ENCODE data around the gene PCK2. TPM values are rescaled to one million over a fixed set of nuclear protein-coding genes. Genes with fewer than 3 reads are reported as not detected.

PCK2 gene
- total RNA-seq, 2 experiments from 2014 or later: 90.3 to 93.1 TPM

- no peaks in the 10 kb centered on the region for H3K27me3 Mint-ChIP-seq
- DNase-seq: no peak
- H3K27ac Mint-ChIP-seq: no peak within 1 kb of the TSS
- POLR2A ChIA-PET: interaction anchor here (1.3 to 2.4 kb wide), 2 partner anchors 8 to 16 kb away, joined by 5 to 13 read pairs; partner anchors contain the start of genes DCAF11 and NRL
- CTCF ChIA-PET: interaction anchor here (0.9 to 4.0 kb wide), 3 partner anchors 15 to 40 kb away, joined by 3 to 21 read pairs (median 5); partner anchors contain the start of genes DCAF11 and NRL
- ATAC-seq: no peak
- no peak within 1 kb of the TSS for H3K4me3 Mint-ChIP-seq
- intact Hi-C loops (cut with micrococcal nuclease): no loop called here
- H3K4me1 Mint-ChIP-seq (ENCODE audit: low read depth): peaks cover 22% of the 10 kb centered on the region
- no peak for TF ChIP-seq CTCF (IDR thresholded peaks at IDR 0.05)
- H3K9me3 Mint-ChIP-seq: no peaks in the 10 kb centered on the region
- H3K36me3 Mint-ChIP-seq (ENCODE audit: low read depth): no peaks in the 10 kb centered on the region
Observed at GRCh38 chr14:24130380-24130716, 36.2 kb downstream of the PCK2 start, which contains the start of gene FITM1. Gene FITM1, plus strand, starts transcription at chr14:24130659. Its CDS starts 905 bp downstream, at chr14:24131564.

GRCh38 chr14:24130717-24131548, 36.8 kb downstream of the PCK2 start:
- H3K27me3 Mint-ChIP-seq: no peaks in the 10 kb centered on the region
- TF ChIP-seq CTCF (IDR thresholded peaks at IDR 0.05): no peak
- H3K4me3 Mint-ChIP-seq: no peak overlapping the region
- no peaks in the 10 kb centered on the region for H3K36me3 Mint-ChIP-seq (ENCODE audit: low read depth)
- intact Hi-C loops (cut with micrococcal nuclease): no loop called here
- no peaks in the 10 kb centered on the region for H3K9me3 Mint-ChIP-seq
- ATAC-seq (no peak), DNase-seq (no peak)
- peaks cover 25% of the 10 kb centered on the region for H3K4me1 Mint-ChIP-seq (ENCODE audit: low read depth)
- POLR2A ChIA-PET: interaction anchor here (1.3 to 2.4 kb wide), 3 partner anchors 9 to 17 kb away, joined by 5 to 13 read pairs (median 5); partner anchors contain the start of genes DCAF11, EMC9 and NRL
- no peak overlapping the region for H3K27ac Mint-ChIP-seq
- CTCF ChIA-PET: interaction anchor here (0.9 to 4.0 kb wide), 3 partner anchors 15 to 40 kb away, joined by 3 to 21 read pairs (median 5); partner anchors contain the start of genes DCAF11 and NRL

GRCh38 chr14:24131549-24131966, 37.4 kb downstream of the PCK2 start:
- POLR2A ChIA-PET: interaction anchor here (1.3 to 2.4 kb wide), 5 partner anchors 10 to 33 kb away, joined by 4 to 13 read pairs (median 5); partner anchors contain the start of genes DCAF11, EMC9 and NRL
- intact Hi-C loops (cut with micrococcal nuclease): no loop called here
- no peaks in the 10 kb centered on the region for H3K27me3 Mint-ChIP-seq

GRCh38 chr14:24132061-24132685, 38.1 kb downstream of the PCK2 start:
- Mint-ChIP-seq H3K4me3 (peak overlapping the region; percentile 46), H3K27me3 (no peaks in the 10 kb centered on the region), H3K27ac (peak overlapping the region; percentile 91), H3K9me3 (no peaks in the 10 kb centered on the region), H3K36me3 (ENCODE audit: low read depth) (peaks cover 8% of the 10 kb centered on the region), H3K4me1 (ENCODE audit: low read depth) (peaks cover 30% of the 10 kb centered on the region)
- ChIA-PET CTCF (interaction anchor here (0.9 to 5.3 kb wide), 6 partner anchors 9 to 29 kb away, joined by 3 to 29 read pairs (median 5); partner anchors contain the start of genes DCAF11, EMC9, IRF9 and NRL), POLR2A (interaction anchor here (0.9 to 2.4 kb wide), 7 partner anchors 8 to 50 kb away, joined by 3 to 13 read pairs (median 4); partner anchors contain the start of genes DCAF11, EMC9, IRF9 and NRL)
- DNase-seq (peak; percentile 57), ATAC-seq (no peak)
- intact Hi-C loops (cut with micrococcal nuclease): no loop called here
- no peak for TF ChIP-seq CTCF (IDR thresholded peaks at IDR 0.05)

More at GRCh38 chr14:24131549-24131966, 37.4 kb downstream of the PCK2 start:
- Mint-ChIP-seq H3K27ac (peak overlapping the region; percentile 91), H3K9me3 (no peaks in the 10 kb centered on the region), H3K4me1 (ENCODE audit: low read depth) (peaks cover 25% of the 10 kb centered on the region), H3K4me3 (no peak overlapping the region), H3K36me3 (ENCODE audit: low read depth) (peaks cover 2% of the 10 kb centered on the region)
- DNase-seq: no peak
- no peak for TF ChIP-seq CTCF (IDR thresholded peaks at IDR 0.05)
- ATAC-seq: no peak
- CTCF ChIA-PET: interaction anchor here (1.7 to 5.3 kb wide), 4 partner anchors 10 to 29 kb away, joined by 5 to 29 read pairs (median 13); partner anchors contain the start of genes DCAF11, IRF9 and NRL

Measured in activated CD8-positive, alpha-beta T cell treated with anti-CD3 and anti-CD28 coated beads for 36 hours (primary cell).